ENCODE data around the gene SUDS3. TPM values are rescaled to one million over a fixed set of nuclear protein-coding genes. Genes with fewer than 3 reads are reported as not detected.
"Not testable (repeated sequence)": the region's sequence is repeated elsewhere in the genome, so short reads cannot be mapped to it uniquely, and the experiment has no call there.

The SUDS3 gene
- total RNA-seq, 2 experiments from 2014 or later = 27.8 to 28.6 TPM

- H3K27ac Mint-ChIP-seq = peak overlapping the region; percentile 42
- DNase-seq = no peak
- peaks cover 6% of the 10 kb centered on the region for H3K36me3 Mint-ChIP-seq (ENCODE audit: low read depth)
- CTCF ChIA-PET = interaction anchor here (0.8 to 4.9 kb wide), 13 partner anchors 18 to 255 kb away, joined by 3 to 138 read pairs (median 8); no protein-coding TSS in a partner anchor
- H3K27me3 Mint-ChIP-seq = no peaks in the 10 kb centered on the region
- no peak overlapping the region for H3K4me3 Mint-ChIP-seq
- no peaks in the 10 kb centered on the region for H3K9me3 Mint-ChIP-seq
- POLR2A ChIA-PET = interaction anchor here (1.0 to 5.9 kb wide), 8 partner anchors 16 to 358 kb away, joined by 3 to 106 read pairs (median 6); partner anchors contain the start of genes PEBP1 and RFC5
- H3K4me1 Mint-ChIP-seq = peaks cover 55% of the 10 kb centered on the region
Observed at GRCh38 chr12:118374909-118375308, 1.4 kb upstream of the SUDS3 start.

- no peak for DNase-seq
- H3K27me3 Mint-ChIP-seq = no peaks in the 10 kb centered on the region
- H3K27ac Mint-ChIP-seq = peak overlapping the region; percentile 42
- H3K9me3 Mint-ChIP-seq = no peaks in the 10 kb centered on the region
- POLR2A ChIA-PET = interaction anchor here (0.9 to 5.9 kb wide), 17 partner anchors 10 to 1293 kb away, joined by 3 to 106 read pairs (median 5); partner anchors contain the start of genes PEBP1, PRKAB1, RFC5 and WSB2
- peaks cover 10% of the 10 kb centered on the region for H3K36me3 Mint-ChIP-seq (ENCODE audit: low read depth)
- H3K4me1 Mint-ChIP-seq = peaks cover 53% of the 10 kb centered on the region
- H3K4me3 Mint-ChIP-seq = no peak overlapping the region
- CTCF ChIA-PET = interaction anchor here (0.6 to 4.9 kb wide), 33 partner anchors 8 to 320 kb away, joined by 3 to 138 read pairs (median 6); partner anchors contain the start of gene PEBP1
Observed at GRCh38 chr12:118375348-118375747, 1.0 kb upstream of the SUDS3 start.

- Mint-ChIP-seq H3K36me3 (ENCODE audit: low read depth) (peaks cover 16% of the 10 kb centered on the region), H3K4me3 (peak overlapping the region; percentile 97), H3K27ac (peak overlapping the region; percentile 91), H3K27me3 (no peaks in the 10 kb centered on the region), H3K9me3 (no peaks in the 10 kb centered on the region), H3K4me1 (peaks cover 40% of the 10 kb centered on the region)
- no peak for DNase-seq
- POLR2A ChIA-PET = interaction anchor here (0.8 to 5.9 kb wide), 9 partner anchors 8 to 316 kb away, joined by 3 to 106 read pairs (median 10); partner anchors contain the start of genes PEBP1 and WSB2
- CTCF ChIA-PET = interaction anchor here (0.9 to 4.9 kb wide), 39 partner anchors 8 to 660 kb away, joined by 3 to 138 read pairs (median 5); partner anchors contain the start of genes PEBP1, RFC5 and WSB2
Observed at GRCh38 chr12:118377021-118377883, 897 bp downstream of the SUDS3 start.

- peak; percentile 82 for DNase-seq
- no peaks in the 10 kb centered on the region for H3K9me3 Mint-ChIP-seq
- peaks cover 40% of the 10 kb centered on the region for H3K4me1 Mint-ChIP-seq
- peak overlapping the region; percentile 97 for H3K4me3 Mint-ChIP-seq
- CTCF ChIA-PET = interaction anchor here (0.6 to 4.9 kb wide), 21 partner anchors 11 to 1626 kb away, joined by 3 to 138 read pairs (median 5); partner anchors contain the start of genes RFC5 and WSB2
- H3K27ac Mint-ChIP-seq = peak overlapping the region; percentile 91
- POLR2A ChIA-PET = interaction anchor here (0.8 to 5.9 kb wide), 5 partner anchors 17 to 257 kb away, joined by 3 to 106 read pairs (median 15); partner anchors contain the start of gene PEBP1
- peaks cover 15% of the 10 kb centered on the region for H3K36me3 Mint-ChIP-seq (ENCODE audit: low read depth)
- H3K27me3 Mint-ChIP-seq = no peaks in the 10 kb centered on the region
Observed at GRCh38 chr12:118377884-118378470, 1.6 kb downstream of the SUDS3 start.

GRCh38 chr12:118391424-118391823, 15.1 kb downstream of the SUDS3 start:
- DNase-seq = no peak
- H3K9me3 Mint-ChIP-seq = no peaks in the 10 kb centered on the region
- no peak overlapping the region for H3K27ac Mint-ChIP-seq
- H3K36me3 Mint-ChIP-seq (ENCODE audit: low read depth) = peaks cover 39% of the 10 kb centered on the region
- no peak overlapping the region for H3K4me3 Mint-ChIP-seq
- CTCF ChIA-PET = interaction anchor here (1.0 to 5.1 kb wide), 2 partner anchors 14 kb away, joined by 4 to 23 read pairs; partner anchors contain the start of gene SUDS3
- POLR2A ChIA-PET = no interaction called here
- H3K27me3 Mint-ChIP-seq = no peaks in the 10 kb centered on the region
- no peaks in the 10 kb centered on the region for H3K4me1 Mint-ChIP-seq

GRCh38 chr12:118391836-118392235, 15.5 kb downstream of the SUDS3 start:
- ChIA-PET POLR2A (no interaction called here), CTCF (interaction anchor here (5.1 kb wide), 1 partner anchor 15 kb away, joined by 23 read pairs; the partner anchor contains the start of gene SUDS3)
- Mint-ChIP-seq H3K4me3 (no peak overlapping the region), H3K36me3 (ENCODE audit: low read depth) (peaks cover 39% of the 10 kb centered on the region), H3K4me1 (no peaks in the 10 kb centered on the region), H3K9me3 (no peaks in the 10 kb centered on the region), H3K27ac (no peak overlapping the region), H3K27me3 (no peaks in the 10 kb centered on the region)
- DNase-seq = no peak

GRCh38 chr12:118397708-118398440, 21.5 kb downstream of the SUDS3 start:
- no peaks in the 10 kb centered on the region for H3K9me3 Mint-ChIP-seq
- H3K4me1 Mint-ChIP-seq = no peaks in the 10 kb centered on the region
- H3K36me3 Mint-ChIP-seq (ENCODE audit: low read depth) = peaks cover 42% of the 10 kb centered on the region
- no peak overlapping the region for H3K27ac Mint-ChIP-seq
- ChIA-PET CTCF (interaction anchor here (0.6 to 1.4 kb wide), 2 partner anchors 8 to 311 kb away, joined by 4 read pairs; no protein-coding TSS in a partner anchor), POLR2A (no interaction called here)
- no peak for DNase-seq
- no peak overlapping the region for H3K4me3 Mint-ChIP-seq
- no peaks in the 10 kb centered on the region for H3K27me3 Mint-ChIP-seq

- DNase-seq = no peak
- Mint-ChIP-seq H3K4me3 (no peak overlapping the region), H3K36me3 (ENCODE audit: low read depth) (peaks cover 44% of the 10 kb centered on the region), H3K9me3 (no peaks in the 10 kb centered on the region), H3K27ac (no peak overlapping the region), H3K4me1 (no peaks in the 10 kb centered on the region), H3K27me3 (no peaks in the 10 kb centered on the region)
- CTCF ChIA-PET = no interaction called here
- POLR2A ChIA-PET = interaction anchor here (1.0 kb wide), 1 partner anchor 40 kb away, joined by 3 read pairs; no protein-coding TSS in a partner anchor
Observed at GRCh38 chr12:118398524-118398923, 22.2 kb downstream of the SUDS3 start.

GRCh38 chr12:118398940-118399339, 22.6 kb downstream of the SUDS3 start:
- ChIA-PET POLR2A (interaction anchor here (1.0 kb wide), 1 partner anchor 41 kb away, joined by 3 read pairs; no protein-coding TSS in a partner anchor), CTCF (no interaction called here)
- Mint-ChIP-seq H3K27ac (no peak overlapping the region), H3K4me1 (no peaks in the 10 kb centered on the region), H3K27me3 (no peaks in the 10 kb centered on the region), H3K9me3 (no peaks in the 10 kb centered on the region), H3K4me3 (no peak overlapping the region), H3K36me3 (ENCODE audit: low read depth) (peaks cover 40% of the 10 kb centered on the region)
- no peak for DNase-seq

- H3K27ac Mint-ChIP-seq = no peak overlapping the region
- no peaks in the 10 kb centered on the region for H3K4me1 Mint-ChIP-seq
- no peak for DNase-seq
- ChIA-PET POLR2A (no interaction called here), CTCF (no interaction called here)
- H3K36me3 Mint-ChIP-seq (ENCODE audit: low read depth) = peaks cover 43% of the 10 kb centered on the region
- H3K4me3 Mint-ChIP-seq = no peak overlapping the region
- H3K9me3 Mint-ChIP-seq = no peaks in the 10 kb centered on the region
- H3K27me3 Mint-ChIP-seq = no peaks in the 10 kb centered on the region
Observed at GRCh38 chr12:118402251-118402650, 25.9 kb downstream of the SUDS3 start.

GRCh38 chr12:118404876-118405521, 28.6 kb downstream of the SUDS3 start:
- CTCF ChIA-PET = interaction anchor here (0.7 to 3.3 kb wide), 11 partner anchors 10 to 1009 kb away, joined by 3 to 21 read pairs (median 4); partner anchors contain the start of gene SUDS3
- DNase-seq = peak; percentile 58
- Mint-ChIP-seq H3K4me1 (no peaks in the 10 kb centered on the region), H3K27ac (no peak overlapping the region), H3K36me3 (ENCODE audit: low read depth) (peaks cover 41% of the 10 kb centered on the region), H3K27me3 (no peaks in the 10 kb centered on the region), H3K9me3 (no peaks in the 10 kb centered on the region), H3K4me3 (no peak overlapping the region)
- POLR2A ChIA-PET = no interaction called here

GRCh38 chr12:118408241-118408640, 31.9 kb downstream of the SUDS3 start:
- POLR2A ChIA-PET, DNase-seq, CTCF ChIA-PET, H3K9me3 Mint-ChIP-seq, H3K4me1 Mint-ChIP-seq, H3K4me3 Mint-ChIP-seq, H3K27ac Mint-ChIP-seq, H3K27me3 Mint-ChIP-seq: not testable (repeated sequence)
- H3K36me3 Mint-ChIP-seq (ENCODE audit: low read depth) = peaks cover 49% of the 10 kb centered on the region

Measured in activated CD4-positive, alpha-beta memory T cell treated with anti-CD3 and anti-CD28 coated beads, Interleukin-2, amount 10 ng/mL, durations not matched to agents 7 days and 5 days (primary cell).